Fibroblast of lung (primary cell): ENCODE results near the gene ZACN.

Experiments used
- CTCF ChIP-seq, 2 donors: IDR thresholded peaks in 1 of 2; conservative IDR thresholded peaks in 1 of 2; 1 replicate in 1 of 2; 2 replicates in 1 of 2; pipeline ENCODE4 v1.5.1; 2011 to 2012; ENCODE audit warnings: low read length in 2 of 2, control low read depth in 1 of 2, inconsistent platforms in 1 of 2, low read depth in 1 of 2, mild to moderate bottlenecking in 1 of 2
- EZH2 ChIP-seq: IDR thresholded peaks from 2 replicates; pipeline ENCODE4 v1.5.1; 2012; ENCODE audit warnings: low read length, control low read depth, mild to moderate bottlenecking; ENCODE audit errors: missing control alignments

- TF ChIP-seq EZH2: no peak
- TF ChIP-seq CTCF (conservative IDR thresholded peaks at IDR 0.05 in 1 of 2, IDR thresholded peaks at IDR 0.05 in 1 of 2; ENCODE audit: low read depth in 1 of 2, low read length in 2 of 2): no peak
Observed at GRCh38 chr17:76090517-76091129, 11.6 kb downstream of the ZACN start.
